ENCODE results near the gene SH3BP4. TPM values are rescaled to one million over a fixed set of nuclear protein-coding genes. Genes with fewer than 3 reads are reported as not detected.

SH3BP4 gene
- total RNA-seq, 4 donors from 2014 or later = 11.0 to 22.9 (median 18.7) TPM

GRCh38 chr2:234912437-234912836 is 39.4 kb upstream of the SH3BP4 start:
- no peak for TF ChIP-seq POLR2A (IDR thresholded peaks at IDR 0.05)
- TF ChIP-seq, protein P1, sequence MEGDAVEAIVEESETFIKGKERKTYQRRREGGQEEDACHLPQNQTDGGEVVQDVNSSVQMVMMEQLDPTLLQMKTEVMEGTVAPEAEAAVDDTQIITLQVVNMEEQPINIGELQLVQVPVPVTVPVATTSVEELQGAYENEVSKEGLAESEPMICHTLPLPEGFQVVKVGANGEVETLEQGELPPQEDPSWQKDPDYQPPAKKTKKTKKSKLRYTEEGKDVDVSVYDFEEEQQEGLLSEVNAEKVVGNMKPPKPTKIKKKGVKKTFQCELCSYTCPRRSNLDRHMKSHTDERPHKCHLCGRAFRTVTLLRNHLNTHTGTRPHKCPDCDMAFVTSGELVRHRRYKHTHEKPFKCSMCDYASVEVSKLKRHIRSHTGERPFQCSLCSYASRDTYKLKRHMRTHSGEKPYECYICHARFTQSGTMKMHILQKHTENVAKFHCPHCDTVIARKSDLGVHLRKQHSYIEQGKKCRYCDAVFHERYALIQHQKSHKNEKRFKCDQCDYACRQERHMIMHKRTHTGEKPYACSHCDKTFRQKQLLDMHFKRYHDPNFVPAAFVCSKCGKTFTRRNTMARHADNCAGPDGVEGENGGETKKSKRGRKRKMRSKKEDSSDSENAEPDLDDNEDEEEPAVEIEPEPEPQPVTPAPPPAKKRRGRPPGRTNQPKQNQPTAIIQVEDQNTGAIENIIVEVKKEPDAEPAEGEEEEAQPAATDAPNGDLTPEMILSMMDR (IDR thresholded peaks at IDR 0.05) = no peak
- no peaks in the 10 kb centered on the region for H3K9me3 ChIP-seq
- H3K27ac ChIP-seq = no peak overlapping the region
- H3K36me3 ChIP-seq = no peaks in the 10 kb centered on the region
- no peak for DNase-seq
- peaks cover 0 to 12% (median 0%) of the 10 kb centered on the region in 3 donors for H3K4me1 ChIP-seq
- WGBS, 2 donors = 79 to 90% methylated on average over 3 of the region's 3 CpGs
- no peak overlapping the region for H3K4me3 ChIP-seq
- intact Hi-C loops (cut with DNase I) = no loop called here
- peaks cover 0 to 7% (median 0%) of the 10 kb centered on the region in 4 donors for H3K27me3 ChIP-seq

- Histone ChIP-seq H3K9me3 (no peaks in the 10 kb centered on the region), H3K4me3 (no peak overlapping the region), H3K4me1 (peaks cover 0 to 12% (median 0%) of the 10 kb centered on the region in 3 donors), H3K27me3 (peaks cover 0 to 7% (median 0%) of the 10 kb centered on the region in 4 donors), H3K27ac (no peak overlapping the region), H3K36me3 (no peaks in the 10 kb centered on the region)
- no peak for DNase-seq
- intact Hi-C loops (cut with DNase I) = no loop called here
- TF ChIP-seq, protein P1 (IDR thresholded peaks at IDR 0.05) = no peak
- no peak for TF ChIP-seq POLR2A (IDR thresholded peaks at IDR 0.05)
- 71 to 85% methylated on average over 5 of the region's 5 CpGs for WGBS, 2 donors
These were observed 38.6 kb upstream of the SH3BP4 start for GRCh38 chr2:234913208-234913626.

GRCh38 chr2:234914371-234915154 is 37.3 kb upstream of the SH3BP4 start:
- 60 to 63% methylated on average over 9 of the region's 9 CpGs for WGBS, 2 donors
- no peak for DNase-seq
- no peak for TF ChIP-seq POLR2A (IDR thresholded peaks at IDR 0.05)
- TF ChIP-seq, protein P1 (IDR thresholded peaks at IDR 0.05) = no peak

GRCh38 chr2:234916674-234917073 is 35.1 kb upstream of the SH3BP4 start:
- no peaks in the 10 kb centered on the region for H3K9me3 ChIP-seq
- peaks cover 0 to 2% (median 0%) of the 10 kb centered on the region in 3 donors for H3K4me1 ChIP-seq
- peaks cover 0 to 7% (median 0%) of the 10 kb centered on the region in 4 donors for H3K27me3 ChIP-seq
- no peaks in the 10 kb centered on the region for H3K36me3 ChIP-seq
- DNase-seq = no peak
- TF ChIP-seq POLR2A (IDR thresholded peaks at IDR 0.05) = no peak
- TF ChIP-seq, protein P1 (IDR thresholded peaks at IDR 0.05) = no peak
- H3K4me3 ChIP-seq = no peak overlapping the region
- intact Hi-C loops (cut with DNase I) = no loop called here
- WGBS, 2 donors = 85 to 93% methylated on average over 5 of the region's 5 CpGs
- no peak overlapping the region for H3K27ac ChIP-seq

More at GRCh38 chr2:234914371-234915154, 37.3 kb upstream of the SH3BP4 start:
- intact Hi-C loops (cut with DNase I) = no loop called here
- H3K27me3 ChIP-seq = peaks cover 0 to 7% (median 0%) of the 10 kb centered on the region in 4 donors
- H3K27ac ChIP-seq = no peak overlapping the region
- peaks cover 0 to 12% (median 0%) of the 10 kb centered on the region in 3 donors for H3K4me1 ChIP-seq
- H3K9me3 ChIP-seq = no peaks in the 10 kb centered on the region
- no peaks in the 10 kb centered on the region for H3K36me3 ChIP-seq
- no peak overlapping the region for H3K4me3 ChIP-seq

GRCh38 chr2:234917211-234917975 is 34.4 kb upstream of the SH3BP4 start:
- Histone ChIP-seq H3K4me3 (no peak overlapping the region), H3K27me3 (peaks cover 0 to 7% (median 0%) of the 10 kb centered on the region in 4 donors), H3K4me1 (no peaks in the 10 kb centered on the region), H3K27ac (no peak overlapping the region), H3K36me3 (no peaks in the 10 kb centered on the region), H3K9me3 (no peaks in the 10 kb centered on the region)
- DNase-seq = no peak
- TF ChIP-seq, protein P1 (IDR thresholded peaks at IDR 0.05) = no peak
- TF ChIP-seq POLR2A (IDR thresholded peaks at IDR 0.05) = no peak
- 51 to 58% methylated on average over 6 of the region's 6 CpGs for WGBS, 2 donors
- intact Hi-C loops (cut with DNase I) = no loop called here

All from esophagus squamous epithelium (tissue), 5 donors.